NCI-H82 (cell line): ENCODE measurements around the gene DEAF1.
A peak's percentile ranks its signal among the peaks of the same experiment; 100 is the strongest.
"Not testable (repeated sequence)": the region's sequence is repeated elsewhere in the genome, so short reads cannot be mapped to it uniquely, and the experiment has no call there.

Source experiments
- DNase-seq: peaks from one replicate; lab custom pipeline; 2025; lab: John Stamatoyannopoulos, UW

The DEAF1 gene

DNA sequence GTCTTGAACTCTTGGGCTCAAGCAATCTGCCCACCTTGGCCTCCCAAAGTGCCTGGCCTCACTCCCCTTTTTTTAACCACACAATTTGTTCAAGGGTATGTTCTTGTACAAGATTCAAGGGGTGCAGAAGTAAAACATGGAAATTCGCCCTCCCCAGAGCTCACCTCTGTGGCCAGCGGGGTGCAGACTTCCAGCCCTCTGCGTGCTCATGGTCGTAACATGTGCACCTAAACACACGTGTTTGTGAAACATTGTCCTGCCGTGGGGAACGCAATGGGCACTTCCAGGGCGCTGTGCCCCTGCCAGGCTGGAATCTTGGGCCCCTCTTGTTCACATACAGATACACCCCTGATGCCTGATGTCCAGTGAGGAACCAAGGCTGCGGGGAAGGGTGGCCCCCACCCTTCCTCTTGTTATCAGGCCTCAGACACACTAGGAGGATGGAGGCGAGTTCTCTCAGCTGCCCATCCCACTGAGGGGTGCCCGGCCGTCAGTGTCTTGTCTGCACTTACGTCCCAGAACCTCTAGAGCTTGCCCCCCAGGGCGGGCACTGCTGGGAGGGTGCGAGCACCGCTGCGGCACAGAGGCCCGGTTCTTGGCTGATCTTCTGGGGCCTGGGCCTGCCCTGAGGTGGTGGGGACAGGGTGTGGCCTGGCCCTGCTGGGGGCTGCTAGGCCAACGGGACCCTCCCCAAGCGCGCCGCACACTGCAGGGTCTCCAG, 6.9 kb upstream of the DEAF1 start:
- DNase-seq, result no peak

DNA sequence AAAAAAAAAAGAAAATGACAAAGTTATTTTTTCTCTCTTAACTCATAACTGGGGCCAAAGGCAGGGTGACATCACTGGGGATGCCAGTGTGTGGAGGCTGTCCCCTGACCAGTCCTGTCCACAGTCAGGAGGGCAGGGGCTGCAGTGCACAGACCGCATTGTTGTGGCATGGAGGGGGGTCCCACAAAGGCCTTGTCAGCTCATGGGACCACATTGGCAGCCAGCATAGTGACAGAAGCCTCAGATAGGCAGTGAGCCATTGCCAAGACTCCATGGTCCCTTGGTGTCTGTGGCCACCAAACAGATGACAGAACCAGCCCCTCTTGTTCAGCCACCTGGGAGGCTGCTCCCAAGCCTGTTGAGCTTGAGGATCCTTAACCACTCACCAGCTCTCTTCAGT, 4.7 kb upstream of the DEAF1 start:
- no peak for DNase-seq

DNA sequence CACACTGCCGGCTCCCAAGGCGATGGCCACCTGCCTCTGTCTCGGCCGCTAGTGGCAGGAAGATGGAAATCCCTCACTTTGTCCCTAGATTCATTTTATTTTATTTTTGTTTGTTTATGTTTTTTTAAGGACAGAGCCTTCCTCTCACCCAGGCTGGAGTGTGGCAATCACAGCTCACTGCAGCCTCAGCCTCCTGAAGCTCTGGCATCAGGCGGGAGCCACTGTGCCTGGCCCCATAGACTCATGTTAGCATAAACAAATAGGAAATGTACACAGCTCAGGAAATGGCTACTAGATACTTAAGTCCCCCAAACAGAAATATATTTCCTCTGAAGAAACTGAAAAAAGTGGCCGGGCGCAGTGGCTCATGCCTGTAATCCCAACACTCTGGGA, 4.1 kb upstream of the DEAF1 start:
- DNase-seq, result no peak

DNA sequence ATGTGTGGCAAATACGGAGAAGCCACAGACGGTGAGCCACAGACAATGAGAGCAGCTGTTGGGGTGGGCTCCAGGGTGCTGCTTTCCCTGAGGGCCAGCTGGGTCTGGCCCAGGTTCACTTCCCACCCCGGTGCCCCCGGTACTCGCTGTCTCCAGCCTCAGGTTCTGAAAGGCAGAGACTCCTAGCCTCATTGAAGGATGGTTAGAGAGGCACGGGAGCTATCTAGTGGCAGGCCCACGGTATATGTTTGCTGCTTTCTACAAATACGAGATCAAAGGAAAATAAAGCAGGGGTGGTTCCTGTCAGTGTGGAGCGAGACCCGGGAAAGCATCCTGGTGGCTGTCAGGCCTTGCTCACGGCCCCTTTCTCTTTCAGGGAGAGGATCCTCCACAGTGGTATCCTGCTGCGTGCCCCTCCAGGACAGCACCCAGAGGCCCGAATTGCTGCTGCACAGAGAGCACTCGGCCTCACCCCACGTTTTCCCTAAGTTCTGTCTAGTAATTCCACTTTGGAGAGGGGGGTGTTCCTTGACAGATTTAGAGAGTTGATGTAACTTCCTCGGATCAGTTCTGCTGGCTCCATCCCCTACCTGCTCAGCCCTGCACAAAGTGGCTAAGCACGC, 3.6 kb upstream of the DEAF1 start:
- no peak for DNase-seq

DNA sequence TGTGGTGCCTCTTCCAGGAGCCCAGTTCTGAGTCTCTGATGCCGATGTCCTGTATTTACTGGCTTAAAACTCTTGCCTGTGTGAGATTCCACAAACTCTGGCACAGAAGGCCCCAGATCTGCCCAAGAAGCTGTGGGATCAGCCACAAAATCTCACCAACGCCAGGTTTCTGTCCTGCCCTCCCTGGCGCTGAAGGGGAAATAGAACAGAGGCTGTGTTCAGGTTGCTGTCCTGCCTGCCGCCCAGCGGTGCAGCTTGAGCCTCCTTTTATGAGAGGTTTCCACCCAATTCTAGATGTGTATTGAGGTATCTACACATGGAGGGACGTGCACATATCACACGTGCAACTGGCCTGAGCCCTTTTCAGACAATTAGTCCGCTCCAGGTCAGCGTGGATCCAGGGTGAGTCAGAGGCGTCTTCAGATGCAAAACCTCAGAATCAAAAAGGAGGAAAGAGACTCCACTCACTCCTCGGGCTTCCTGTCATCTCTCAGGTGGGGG, 2.8 kb upstream of the DEAF1 start:
- no peak for DNase-seq

DNA sequence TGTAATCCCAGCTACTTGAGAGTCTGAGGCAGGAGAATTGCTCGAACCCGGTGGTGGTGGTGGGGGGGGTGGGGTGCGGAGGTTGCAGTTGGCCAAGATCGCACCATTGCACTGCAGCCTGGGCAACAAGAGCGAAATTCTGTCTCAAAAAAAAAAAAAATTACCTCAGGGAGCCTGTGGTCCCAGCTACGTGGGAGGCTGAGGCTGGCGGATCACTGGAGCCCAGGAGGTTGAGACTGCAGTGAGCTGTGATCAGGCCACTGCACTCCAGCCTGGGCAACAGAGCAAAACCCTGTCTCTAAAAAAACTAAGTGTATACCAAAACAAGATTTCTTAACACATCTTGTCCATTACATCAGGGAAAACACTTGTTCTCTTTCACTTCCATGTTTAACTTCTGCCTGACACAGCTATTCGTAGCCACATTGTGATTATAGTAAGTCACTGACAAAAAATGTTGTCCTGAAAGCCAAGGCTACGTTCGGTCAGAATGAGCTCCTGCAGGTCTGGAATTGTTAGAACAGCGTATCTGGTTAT, 2.0 kb upstream of the DEAF1 start:
- DNase-seq, result no peak

DNA sequence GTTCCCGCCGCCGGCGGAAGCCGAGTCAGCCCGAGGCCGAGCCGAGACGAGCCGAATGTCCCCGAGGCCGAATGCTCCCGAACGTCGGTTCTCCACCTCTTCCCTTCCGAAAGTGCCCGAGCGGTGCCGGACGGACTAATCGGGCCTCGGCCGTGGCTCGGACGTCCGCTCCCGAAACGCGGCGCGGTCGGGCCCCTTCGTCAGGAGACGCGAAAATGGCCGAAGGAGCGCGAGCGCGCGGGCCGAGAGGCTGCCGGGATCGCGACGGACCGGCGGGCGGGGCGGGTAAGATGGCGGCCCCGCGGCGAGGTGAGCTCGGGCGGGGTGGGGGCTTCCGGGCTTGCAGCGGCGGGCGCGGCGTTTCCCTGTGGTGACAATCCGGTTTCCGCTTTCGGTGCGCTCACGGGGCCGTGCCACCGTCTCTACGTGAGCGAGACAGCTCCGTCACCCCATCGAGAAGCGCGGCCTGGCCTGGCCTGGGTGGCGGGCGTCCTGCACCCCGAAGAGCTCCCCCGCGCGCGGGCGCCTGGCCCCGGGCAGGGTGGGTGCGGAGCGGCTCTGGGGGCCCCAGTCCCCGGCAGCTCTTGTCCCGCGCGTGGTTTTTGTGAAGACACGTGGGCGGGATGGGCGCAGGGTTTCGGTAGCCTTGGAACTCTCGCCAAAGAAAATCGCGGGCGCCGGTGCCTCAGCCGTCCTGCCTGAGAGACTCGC, 671 bp upstream of the DEAF1 start, which contains the start of gene TMEM80:
Gene TMEM80, plus strand, starts transcription at position 279 of the 711 bp plus-strand sequence. Its CDS starts 12 bp downstream, at position 291.
- DNase-seq, result peak; percentile 97

DNA sequence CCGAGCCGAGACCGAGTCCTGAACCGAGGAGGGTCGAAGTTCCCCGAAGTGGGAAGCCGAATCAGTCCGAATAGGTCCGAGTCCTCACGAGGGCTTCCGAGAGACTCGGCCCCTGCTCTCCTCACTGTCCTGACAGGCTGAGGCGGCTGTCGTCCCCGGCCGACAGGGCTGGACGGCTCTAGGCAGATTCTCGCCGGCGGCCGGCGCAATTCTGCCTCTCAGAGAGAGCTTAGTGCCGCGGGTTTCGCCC, 191 bp upstream of the DEAF1 start:
- no peak for DNase-seq

DNA sequence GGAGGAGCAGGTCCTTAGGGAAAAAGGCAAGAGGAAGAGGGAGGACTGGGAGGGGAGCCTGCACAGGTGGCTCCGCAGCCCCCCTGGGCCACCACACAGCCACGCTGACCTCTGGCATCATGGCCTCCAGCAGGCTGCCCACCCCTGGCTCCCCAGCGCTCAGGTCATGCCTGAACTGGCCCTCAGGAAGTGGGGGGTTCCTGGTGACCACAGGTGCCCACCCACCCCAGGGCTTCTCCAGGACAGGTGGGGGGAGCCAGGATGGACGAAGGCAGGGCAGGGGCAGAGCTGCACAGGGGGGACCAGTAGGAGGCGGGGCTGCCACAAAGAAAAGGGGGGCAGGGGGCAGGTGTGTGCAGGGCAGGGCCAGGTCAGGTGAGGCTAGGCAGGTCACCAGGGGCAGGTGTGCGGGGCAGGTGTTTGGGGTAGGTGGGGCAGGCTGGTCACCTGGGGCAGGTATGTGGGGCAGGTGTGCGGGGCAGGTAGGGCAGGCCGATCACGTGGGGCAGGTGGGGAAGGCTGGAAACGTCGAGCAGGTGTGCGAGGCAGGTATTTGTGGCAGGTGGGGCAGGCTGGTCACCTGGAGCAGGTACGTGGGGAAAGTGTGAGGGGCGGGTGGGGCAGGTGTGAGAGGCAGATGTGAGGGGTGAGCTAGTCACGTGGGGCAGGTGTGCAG, 997 bp downstream of the DEAF1 start:
- DNase-seq, result no peak

DNA sequence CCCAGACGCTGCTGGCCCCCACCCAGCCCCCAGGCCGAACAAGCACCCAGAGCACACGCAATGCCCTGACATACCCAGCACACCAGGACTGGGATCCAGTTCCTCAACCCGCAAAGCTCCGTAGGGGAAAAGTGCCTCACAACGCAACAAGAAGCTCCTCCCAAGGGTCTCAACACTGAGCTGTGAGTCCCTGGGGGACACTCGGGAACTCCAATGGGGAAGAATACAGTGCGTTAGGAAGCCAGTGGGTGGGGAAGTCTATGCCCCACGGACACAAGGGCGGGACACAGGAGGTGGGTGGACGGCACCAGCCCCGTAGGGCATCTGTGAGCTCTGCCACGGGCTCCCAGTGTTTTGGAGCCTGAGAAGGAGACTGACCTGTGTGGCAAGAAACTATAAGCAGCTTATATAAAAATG, 1.6 kb downstream of the DEAF1 start:
- DNase-seq, result peak; percentile 62

DNA sequence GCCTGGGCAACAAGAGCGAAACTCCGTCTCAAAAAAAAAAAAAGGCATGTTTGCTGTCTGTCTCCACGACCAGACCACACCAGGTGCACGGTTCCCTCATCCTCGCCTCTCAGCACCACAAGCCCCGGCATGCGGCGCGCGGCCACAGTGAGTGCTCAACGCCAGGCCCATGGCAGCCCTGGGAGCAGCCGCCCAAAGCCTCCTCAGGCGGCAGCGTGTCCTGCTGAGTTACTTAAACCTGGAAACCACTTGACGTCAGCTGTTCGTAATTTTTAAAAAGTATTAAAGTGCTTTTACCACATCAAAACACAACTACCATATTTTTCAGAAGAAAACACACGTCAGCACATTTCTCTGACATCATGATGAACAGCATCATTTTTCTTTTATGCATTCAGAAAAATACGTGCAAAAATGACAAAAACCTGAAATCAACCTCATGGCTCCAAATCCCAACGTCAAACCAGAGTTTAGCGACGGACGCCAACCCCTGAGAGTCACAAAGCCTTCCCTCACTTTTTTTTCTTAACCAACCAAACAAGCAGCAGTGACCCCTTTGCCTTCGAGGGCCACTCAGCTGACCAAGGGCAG, 2.1 kb downstream of the DEAF1 start:
- no peak for DNase-seq

DNA sequence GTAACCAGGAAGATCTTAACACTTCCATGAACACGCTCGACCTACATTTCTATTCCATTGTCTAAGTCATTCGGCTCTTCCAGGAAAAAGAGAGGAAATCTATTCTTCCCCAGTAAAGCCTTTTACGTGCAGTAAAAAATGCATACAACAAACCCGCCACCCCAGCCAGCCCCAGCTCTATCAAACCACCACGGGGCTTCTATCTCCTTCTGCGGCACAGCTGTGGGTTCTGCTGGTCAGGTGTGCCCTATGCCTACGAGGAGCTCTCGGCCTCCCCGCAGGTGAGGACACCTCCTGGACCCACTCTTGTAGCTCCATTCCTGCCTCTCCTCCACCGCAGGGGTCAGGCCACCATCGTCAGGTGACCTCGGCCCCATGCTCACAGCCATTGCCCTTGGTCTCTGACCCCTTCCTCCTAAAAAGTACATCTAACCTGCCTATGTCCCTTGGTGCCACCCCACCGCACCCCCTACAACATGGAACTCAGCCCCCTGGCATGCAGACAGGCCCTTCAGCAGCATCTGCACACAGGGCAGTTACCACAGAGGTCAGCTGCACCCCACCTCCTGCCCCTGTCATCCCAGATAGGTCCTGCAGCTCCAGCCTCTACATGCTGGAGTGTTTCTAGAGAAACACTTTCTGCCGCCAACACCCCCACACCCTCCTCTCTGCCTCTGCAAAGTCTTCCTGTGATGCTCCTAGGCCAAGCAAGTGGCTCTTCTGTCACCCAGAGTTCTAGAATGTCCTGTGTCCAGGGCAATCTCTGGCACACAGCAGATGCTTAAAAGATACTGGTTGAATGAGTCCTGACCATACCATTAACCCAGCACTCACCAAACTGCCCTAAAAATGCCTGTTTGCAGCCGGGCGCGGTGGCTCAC, 3.1 kb downstream of the DEAF1 start:
- DNase-seq, result no peak

DNA sequence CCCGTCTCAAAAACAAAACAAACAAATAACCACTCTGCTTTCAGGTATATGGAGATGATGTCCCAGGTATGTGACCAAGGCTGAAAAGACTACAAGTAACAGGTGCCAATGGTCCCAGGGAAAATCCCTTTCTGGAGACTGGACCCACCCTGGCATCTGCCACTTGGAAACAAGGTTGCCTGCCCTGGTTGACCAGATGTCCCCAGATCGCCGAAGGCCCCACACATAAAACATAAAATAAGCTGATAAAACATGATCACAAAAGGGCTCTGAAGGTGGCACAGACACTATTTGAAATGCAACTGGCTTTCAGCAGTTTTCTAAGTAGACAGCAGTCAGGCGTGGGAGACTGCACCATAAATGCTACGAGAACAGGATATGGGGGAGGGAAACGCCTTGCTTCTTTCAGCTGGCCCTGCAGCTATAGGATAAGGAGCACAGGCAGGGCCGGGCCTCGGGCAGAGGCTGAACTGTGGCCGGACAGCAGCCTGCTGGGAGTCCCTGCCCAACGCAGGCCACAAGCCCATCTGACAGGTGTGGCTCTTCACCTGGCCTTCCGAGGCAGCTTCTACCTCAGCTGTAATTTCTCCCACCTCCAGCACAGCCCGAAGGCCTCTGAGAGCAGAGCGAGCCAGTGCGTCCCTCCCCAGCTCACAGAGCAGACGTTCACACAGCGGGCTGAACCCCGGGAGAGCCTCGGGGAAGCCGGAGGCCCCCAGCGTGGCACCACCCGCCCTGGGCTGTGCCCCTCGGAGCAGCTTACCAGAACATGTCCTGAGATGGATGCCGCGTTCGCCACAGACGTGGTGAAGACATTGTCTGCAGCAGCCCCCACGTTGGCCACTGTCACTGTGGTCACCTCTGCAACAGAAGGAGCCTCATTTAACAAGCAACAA, 4.0 kb downstream of the DEAF1 start:
- no peak for DNase-seq

DNA sequence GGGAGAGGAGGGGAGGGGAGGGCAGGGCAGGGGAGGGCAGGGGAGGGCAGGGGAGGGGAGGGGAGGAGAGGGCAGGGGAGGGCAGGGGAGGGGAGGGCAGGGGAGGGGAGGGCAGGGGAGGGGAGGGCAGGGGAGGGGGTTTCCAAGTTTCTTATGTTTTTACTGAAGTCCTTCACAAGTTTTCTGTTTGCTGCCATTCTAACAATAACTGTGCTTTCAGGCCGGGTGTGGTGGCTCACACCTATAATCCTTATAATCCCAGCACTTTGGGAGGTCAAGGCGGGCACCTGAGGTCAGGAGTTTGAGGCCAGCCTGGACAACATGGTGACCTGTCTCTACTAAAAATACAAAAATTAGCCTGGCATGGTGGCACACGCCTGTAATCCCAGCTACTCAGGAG, 4.8 kb downstream of the DEAF1 start:
- DNase-seq, result not testable (repeated sequence)

DNA sequence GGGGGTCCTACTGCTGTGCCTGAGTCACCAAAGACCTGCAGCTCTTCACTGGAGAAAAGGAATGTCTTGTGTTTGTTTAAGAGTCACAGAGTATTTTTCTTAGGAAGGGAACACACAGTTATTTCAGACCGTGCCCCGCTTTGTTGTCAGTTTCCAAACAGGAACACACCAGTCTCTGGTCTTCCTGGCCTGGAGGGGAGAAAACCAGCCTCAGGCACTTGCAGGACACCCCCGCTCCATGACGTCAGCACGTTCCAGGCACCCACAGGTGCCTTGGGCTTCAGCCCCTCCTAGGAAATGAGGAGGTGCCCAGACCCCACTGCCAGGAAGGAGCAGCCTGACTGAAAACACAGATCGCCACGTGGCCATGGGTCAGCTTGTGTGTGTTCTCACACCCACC, 5.4 kb downstream of the DEAF1 start:
- DNase-seq, result no peak

DNA sequence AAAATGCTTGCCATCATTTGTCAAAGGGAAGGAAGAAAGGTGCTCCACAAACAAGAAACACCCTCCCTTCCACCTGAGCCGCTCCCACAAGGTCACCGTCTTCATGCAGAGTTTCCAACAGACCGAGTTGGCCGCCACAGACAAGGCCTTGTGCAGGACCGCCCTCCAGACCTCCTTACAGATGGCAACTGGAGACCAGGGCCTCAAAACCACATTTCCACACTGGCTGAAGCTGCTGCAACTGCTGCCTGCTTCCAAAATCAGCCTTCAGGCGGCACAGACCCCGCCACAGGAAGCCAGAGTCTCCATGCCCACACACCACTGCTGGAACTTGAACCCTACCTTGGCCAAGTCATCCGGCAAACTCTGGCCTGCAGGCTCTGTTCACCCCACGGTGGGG, 6.3 kb downstream of the DEAF1 start:
- no peak for DNase-seq

DNA sequence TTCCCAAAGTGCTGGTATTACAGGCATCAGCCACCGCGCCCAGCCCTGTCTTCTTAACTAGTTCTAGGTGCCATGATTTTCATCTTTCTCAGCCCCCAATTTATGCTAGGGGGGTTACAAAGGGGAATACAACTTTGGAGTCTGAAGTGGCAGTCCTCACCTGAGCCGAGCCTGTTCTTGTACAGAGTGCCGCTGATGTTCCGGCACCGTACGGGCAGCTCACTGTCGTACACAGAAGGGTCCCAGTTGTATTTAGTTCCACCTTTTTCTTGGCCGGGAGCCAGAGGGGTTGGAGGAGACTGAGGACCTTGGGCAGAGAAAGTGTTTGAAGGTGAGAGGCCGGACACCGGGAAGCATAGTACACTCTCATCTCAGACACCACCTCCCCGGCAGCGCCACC, 7.3 kb downstream of the DEAF1 start:
- no peak for DNase-seq

DNA sequence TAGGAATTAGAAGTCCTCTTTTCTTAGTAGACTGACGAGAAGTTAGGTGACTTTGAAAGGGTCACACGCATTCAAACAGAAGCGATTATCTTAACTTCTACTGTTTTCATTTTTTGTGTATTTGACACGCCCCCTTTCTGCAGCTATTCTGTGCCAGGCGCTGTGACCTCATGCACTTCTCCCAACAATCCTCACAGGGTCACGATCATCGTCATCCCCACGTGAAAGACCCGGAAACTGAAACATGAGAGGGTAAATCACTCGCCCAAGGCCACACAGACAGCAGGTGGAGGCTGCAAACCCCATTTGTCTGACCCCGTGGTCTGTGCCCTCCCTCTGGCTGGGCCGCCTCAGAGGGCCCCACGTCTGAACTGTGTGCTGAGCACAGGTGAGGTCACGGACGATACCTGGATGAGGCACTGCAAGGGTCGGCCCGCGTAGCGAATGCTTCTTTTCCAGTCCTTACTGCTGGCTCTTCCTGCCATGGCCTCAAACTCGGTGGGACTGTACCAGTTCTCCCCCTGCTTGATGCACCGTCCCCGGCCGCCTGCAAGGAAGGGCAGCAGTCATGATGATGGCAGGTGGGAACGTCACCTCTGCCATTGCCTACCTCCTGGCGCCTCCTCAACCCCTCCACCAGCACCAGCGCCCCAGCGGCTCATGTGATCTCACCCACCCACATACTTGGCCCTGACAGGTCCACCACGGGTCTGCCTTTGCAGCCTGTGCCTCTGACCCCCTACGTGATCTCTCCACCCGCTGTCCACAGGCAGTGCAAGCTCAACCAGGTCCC, 8.4 kb downstream of the DEAF1 start:
- DNase-seq, result no peak

DNA sequence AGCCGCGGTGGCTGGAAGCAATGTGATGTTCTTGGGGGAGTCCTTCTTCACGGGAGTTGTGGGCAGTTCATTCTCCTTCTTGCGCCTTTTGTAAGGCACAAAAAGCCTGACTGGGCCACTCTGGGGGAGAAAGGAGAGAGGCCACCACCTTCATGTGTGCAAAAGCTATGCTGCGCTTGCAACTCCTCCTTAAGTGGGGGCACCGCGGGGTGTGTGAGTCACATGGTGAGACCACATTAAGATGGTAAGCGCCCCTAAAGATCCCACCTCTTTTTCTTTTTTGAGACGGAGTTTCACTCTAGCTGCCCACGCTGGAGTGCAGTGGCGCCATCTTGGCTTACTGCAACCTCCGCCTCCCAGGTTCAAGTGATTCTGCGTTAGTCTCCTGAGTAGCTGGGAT, 14.1 kb downstream of the DEAF1 start:
- DNase-seq, result no peak
